ENCODE measurements around the gene FCER1G.
A peak's percentile ranks its signal among the peaks of the same experiment; 100 is the strongest.

Gene FCER1G

GRCh38 chr1:161188381-161188780, 26.7 kb upstream of the FCER1G start:
- DNase-seq (ENCODE audit: low read depth) = no peak

- no peak for DNase-seq (ENCODE audit: low read depth)
Observed at GRCh38 chr1:161189036-161189435, 26.1 kb upstream of the FCER1G start.

GRCh38 chr1:161190962-161191521, 24.1 kb upstream of the FCER1G start:
- DNase-seq (ENCODE audit: low read depth) = no peak

GRCh38 chr1:161191971-161192370, 23.1 kb upstream of the FCER1G start:
- no peak for DNase-seq (ENCODE audit: low read depth)

- no peak for DNase-seq (ENCODE audit: low read depth)
Observed at GRCh38 chr1:161192476-161193465, 22.3 kb upstream of the FCER1G start.

- no peak for DNase-seq (ENCODE audit: low read depth)
Observed at GRCh38 chr1:161193561-161194235, 21.4 kb upstream of the FCER1G start.

- no peak for DNase-seq (ENCODE audit: low read depth)
Observed at GRCh38 chr1:161195171-161195570, 19.9 kb upstream of the FCER1G start.

GRCh38 chr1:161196111-161196510, 19.0 kb upstream of the FCER1G start:
- no peak for DNase-seq (ENCODE audit: low read depth)

- DNase-seq (ENCODE audit: low read depth) = no peak
Observed at GRCh38 chr1:161196521-161197451, 18.3 kb upstream of the FCER1G start.

GRCh38 chr1:161197560-161198193, 17.4 kb upstream of the FCER1G start:
- no peak for DNase-seq (ENCODE audit: low read depth)

GRCh38 chr1:161198194-161198896, 16.8 kb upstream of the FCER1G start:
- DNase-seq (ENCODE audit: low read depth) = no peak

GRCh38 chr1:161198897-161199431, 16.1 kb upstream of the FCER1G start, which contains the start of gene ADAMTS4:
Gene ADAMTS4 (minus strand): TSS chr1:161199054. CDS start chr1:161198627, 427 bp downstream.
- no peak for DNase-seq (ENCODE audit: low read depth)

GRCh38 chr1:161199506-161200139, 15.5 kb upstream of the FCER1G start:
- DNase-seq (ENCODE audit: low read depth) = no peak

- no peak for DNase-seq (ENCODE audit: low read depth)
Observed at GRCh38 chr1:161200421-161200991, 14.6 kb upstream of the FCER1G start.

GRCh38 chr1:161200992-161201835, 13.9 kb upstream of the FCER1G start:
- DNase-seq (ENCODE audit: low read depth) = no peak

- DNase-seq (ENCODE audit: low read depth) = peak; percentile 91
Observed at GRCh38 chr1:161201836-161202712, 13.0 kb upstream of the FCER1G start, which contains the start of gene NDUFS2. Gene NDUFS2 (plus strand): TSS chr1:161202367. CDS start chr1:161202386, 19 bp downstream.

Data from HS-27A (cell line).